ENCODE results near the gene NMNAT3. TPM values are rescaled to one million over a fixed set of nuclear protein-coding genes. Genes with fewer than 3 reads are reported as not detected.

Gene NMNAT3
- polyA plus RNA-seq, 1 donor (not counting 4 experiments of a cell fraction or from before 2014, with no cell fraction given), result 1.6 TPM

GRCh38 chr3:139555249-139555648 is 122.5 kb downstream of the NMNAT3 start:
- no peak overlapping the region for H2AFZ ChIP-seq (ENCODE audit: control insufficient read depth, low read length)
- no peaks in the 10 kb centered on the region for H4K20me1 ChIP-seq (ENCODE audit: control insufficient read depth, extremely low read depth, insufficient read depth, low read length)
- no peak overlapping the region for H3K9ac ChIP-seq (ENCODE audit: control insufficient read depth, extremely low read depth, insufficient read depth, low read length)
- FAIRE-seq (no peak), DNase-seq (ENCODE audit: low read depth, low spot score) (no peak)
- H3K9me3 ChIP-seq (ENCODE audit: control insufficient read depth, low read depth, low read length), result no peaks in the 10 kb centered on the region
- no peaks in the 10 kb centered on the region for H3K27me3 ChIP-seq (ENCODE audit: control insufficient read depth, extremely low read depth, insufficient read depth, low read length)
- no peak overlapping the region for H3K27ac ChIP-seq (ENCODE audit: control insufficient read depth, insufficient read depth, low read length)
- H3K36me3 ChIP-seq (ENCODE audit: control insufficient read depth in 2 of 2, extremely low read depth in 1 of 2, insufficient read depth in 2 of 2, low read length in 2 of 2), result no peaks in the 10 kb centered on the region
- no peak overlapping the region for H3K4me3 ChIP-seq (ENCODE audit: control insufficient read depth in 2 of 3, extremely low read depth in 1 of 3, insufficient read depth in 2 of 3, low read depth in 1 of 3, low read length in 3 of 3)
- no peak overlapping the region for H3K4me2 ChIP-seq (ENCODE audit: control insufficient read depth, extremely low read depth, insufficient read depth, low read depth, low read length)
- TF ChIP-seq EZH2 (IDR thresholded peaks at IDR 0.05; ENCODE audit: low read length), result no peak
- no peak for TF ChIP-seq CTCF (optimal IDR thresholded peaks at IDR 0.05 in 1 of 3, IDR thresholded peaks at IDR 0.05 in 1 of 3, conservative IDR thresholded peaks at IDR 0.05 in 1 of 3; ENCODE audit: extremely low read depth in 1 of 3, insufficient read depth in 2 of 3, low read length in 3 of 3)
- H3K79me2 ChIP-seq (ENCODE audit: control insufficient read depth, insufficient read depth, low read length), result no peaks in the 10 kb centered on the region
- dilution Hi-C loops (cut with MboI; ENCODE audit: extremely low pct_ligation_motif_present, low sequenced_read_pairs), result no loop called here
- H3K9me1 ChIP-seq (ENCODE audit: control insufficient read depth, extremely low read depth, insufficient read depth, low read length), result no peaks in the 10 kb centered on the region
- H3K4me1 ChIP-seq (ENCODE audit: control insufficient read depth, extremely low read depth, insufficient read depth, low read length), result peaks cover 23% of the 10 kb centered on the region

GRCh38 chr3:139554628-139555027 is 123.1 kb downstream of the NMNAT3 start:
- peaks cover 16% of the 10 kb centered on the region for H3K4me1 ChIP-seq (ENCODE audit: control insufficient read depth, extremely low read depth, insufficient read depth, low read length)
- no peak for DNase-seq (ENCODE audit: low read depth, low spot score)
- TF ChIP-seq CTCF (optimal IDR thresholded peaks at IDR 0.05 in 1 of 3, IDR thresholded peaks at IDR 0.05 in 1 of 3, conservative IDR thresholded peaks at IDR 0.05 in 1 of 3; ENCODE audit: extremely low read depth in 1 of 3, insufficient read depth in 2 of 3, low read length in 3 of 3), result no peak
- TF ChIP-seq EZH2 (IDR thresholded peaks at IDR 0.05; ENCODE audit: low read length), result no peak
- H2AFZ ChIP-seq (ENCODE audit: control insufficient read depth, low read length), result peak overlapping the region; percentile 17
- no peak for FAIRE-seq
- H3K79me2 ChIP-seq (ENCODE audit: control insufficient read depth, insufficient read depth, low read length), result no peaks in the 10 kb centered on the region
- no peak overlapping the region for H3K4me3 ChIP-seq (ENCODE audit: control insufficient read depth in 2 of 3, extremely low read depth in 1 of 3, insufficient read depth in 2 of 3, low read depth in 1 of 3, low read length in 3 of 3)
- no peaks in the 10 kb centered on the region for H3K36me3 ChIP-seq (ENCODE audit: control insufficient read depth in 2 of 2, extremely low read depth in 1 of 2, insufficient read depth in 2 of 2, low read length in 2 of 2)
- no peaks in the 10 kb centered on the region for H4K20me1 ChIP-seq (ENCODE audit: control insufficient read depth, extremely low read depth, insufficient read depth, low read length)
- no peak overlapping the region for H3K27ac ChIP-seq (ENCODE audit: control insufficient read depth, insufficient read depth, low read length)
- H3K4me2 ChIP-seq (ENCODE audit: control insufficient read depth, extremely low read depth, insufficient read depth, low read depth, low read length), result no peak overlapping the region
- no peak overlapping the region for H3K9ac ChIP-seq (ENCODE audit: control insufficient read depth, extremely low read depth, insufficient read depth, low read length)
- dilution Hi-C loops (cut with MboI; ENCODE audit: extremely low pct_ligation_motif_present, low sequenced_read_pairs), result no loop called here
- no peaks in the 10 kb centered on the region for H3K9me3 ChIP-seq (ENCODE audit: control insufficient read depth, low read depth, low read length)
- H3K27me3 ChIP-seq (ENCODE audit: control insufficient read depth, extremely low read depth, insufficient read depth, low read length), result no peaks in the 10 kb centered on the region
- no peaks in the 10 kb centered on the region for H3K9me1 ChIP-seq (ENCODE audit: control insufficient read depth, extremely low read depth, insufficient read depth, low read length)

Data from keratinocyte (primary cell).